ENCODE data around the gene MUC5B. TPM values are rescaled to one million over a fixed set of nuclear protein-coding genes. Genes with fewer than 3 reads are reported as not detected.
A peak's percentile ranks its signal among the peaks of the same experiment; 100 is the strongest.

MUC5B gene
- total RNA-seq, 1 experiment from 2014 or later, result not detected

- DNase-seq (ENCODE audit: low spot score), result no peak
- no peaks in the 10 kb centered on the region for H3K4me1 ChIP-seq (ENCODE audit: insufficient read depth, low read length, poor library complexity, severe bottlenecking)
- intact Hi-C loops (cut with micrococcal nuclease; ENCODE audit: unreplicated experiment), result no loop called here
- TF ChIP-seq CTCF (conservative IDR thresholded peaks at IDR 0.05; ENCODE audit: low read depth, low read length), result no peak
- no peak for TF ChIP-seq EZH2 (IDR thresholded peaks at IDR 0.05; ENCODE audit: borderline replicate concordance, low read depth, low read length, poor library complexity, severe bottlenecking)
- CTCF ChIA-PET, result no interaction called here
- no peak overlapping the region for H3K27ac ChIP-seq (ENCODE audit: low read depth, low read length, poor library complexity, severe bottlenecking)
- H3K9me3 ChIP-seq (ENCODE audit: low read depth, low read length, poor library complexity, severe bottlenecking), result no peaks in the 10 kb centered on the region
- POLR2A ChIA-PET (ENCODE audit: low non-redundant PET), result no interaction called here
- H3K4me3 ChIP-seq (ENCODE audit: low read depth, low read length, poor library complexity, severe bottlenecking), result no peak overlapping the region
- H3K36me3 ChIP-seq (ENCODE audit: insufficient read depth, low read length, poor library complexity, severe bottlenecking), result no peaks in the 10 kb centered on the region
- no TSS peak for BruUV-seq (replicated peaks)
- H3K27me3 ChIP-seq (replicated peaks; ENCODE audit: insufficient read depth, low read depth, low read length, poor library complexity), result peaks cover 4% of the 10 kb centered on the region
Measured at GRCh38 chr11:1199241-1199750, 23.6 kb upstream of the MUC5B start.

- Histone ChIP-seq H3K27ac (ENCODE audit: low read depth, low read length, poor library complexity, severe bottlenecking) (no peak overlapping the region), H3K36me3 (ENCODE audit: insufficient read depth, low read length, poor library complexity, severe bottlenecking) (no peaks in the 10 kb centered on the region), H3K4me3 (ENCODE audit: low read depth, low read length, poor library complexity, severe bottlenecking) (no peak overlapping the region), H3K27me3 (replicated peaks; ENCODE audit: insufficient read depth, low read depth, low read length, poor library complexity) (peaks cover 4% of the 10 kb centered on the region), H3K4me1 (ENCODE audit: insufficient read depth, low read length, poor library complexity, severe bottlenecking) (no peaks in the 10 kb centered on the region), H3K9me3 (ENCODE audit: low read depth, low read length, poor library complexity, severe bottlenecking) (no peaks in the 10 kb centered on the region)
- no peak for TF ChIP-seq CTCF (conservative IDR thresholded peaks at IDR 0.05; ENCODE audit: low read depth, low read length)
- TF ChIP-seq EZH2 (IDR thresholded peaks at IDR 0.05; ENCODE audit: borderline replicate concordance, low read depth, low read length, poor library complexity, severe bottlenecking), result peak; percentile 23
- ChIA-PET POLR2A (ENCODE audit: low non-redundant PET) (no interaction called here), CTCF (no interaction called here)
- DNase-seq (ENCODE audit: low spot score), result no peak
- no TSS peak for BruUV-seq (replicated peaks)
- intact Hi-C loops (cut with micrococcal nuclease; ENCODE audit: unreplicated experiment), result no loop called here
Measured at GRCh38 chr11:1199751-1200610, 22.9 kb upstream of the MUC5B start.

GRCh38 chr11:1200611-1201191, 22.2 kb upstream of the MUC5B start:
- ChIA-PET POLR2A (ENCODE audit: low non-redundant PET) (no interaction called here), CTCF (no interaction called here)
- intact Hi-C loops (cut with micrococcal nuclease; ENCODE audit: unreplicated experiment), result no loop called here
- Histone ChIP-seq H3K9me3 (ENCODE audit: low read depth, low read length, poor library complexity, severe bottlenecking) (no peaks in the 10 kb centered on the region), H3K4me3 (ENCODE audit: low read depth, low read length, poor library complexity, severe bottlenecking) (no peak overlapping the region), H3K36me3 (ENCODE audit: insufficient read depth, low read length, poor library complexity, severe bottlenecking) (no peaks in the 10 kb centered on the region), H3K4me1 (ENCODE audit: insufficient read depth, low read length, poor library complexity, severe bottlenecking) (no peaks in the 10 kb centered on the region), H3K27ac (ENCODE audit: low read depth, low read length, poor library complexity, severe bottlenecking) (no peak overlapping the region), H3K27me3 (replicated peaks; ENCODE audit: insufficient read depth, low read depth, low read length, poor library complexity) (peaks cover 4% of the 10 kb centered on the region)
- no TSS peak for BruUV-seq (replicated peaks)
- DNase-seq (ENCODE audit: low spot score), result no peak
- TF ChIP-seq EZH2 (IDR thresholded peaks at IDR 0.05; ENCODE audit: borderline replicate concordance, low read depth, low read length, poor library complexity, severe bottlenecking), result no peak
